ENCODE data around the gene LRRC3B.

- no peak for TF ChIP-seq YY1 (IDR thresholded peaks at IDR 0.05; ENCODE audit: insufficient read depth, insufficient read length)
- TF ChIP-seq SUZ12 (IDR thresholded peaks at IDR 0.05; ENCODE audit: extremely low read depth, insufficient read depth, insufficient read length): no peak
These were observed 64.9 kb downstream of the LRRC3B start for GRCh38 chr3:26687466-26687865.

Data from NT2/D1 (cell line).